ENCODE results near the gene GPR132.

GPR132 gene

GRCh38 chr14:105077649-105077995, 12.4 kb upstream of the GPR132 start:
- DNase-seq (ENCODE audit: low read depth) = no peak
- no peak overlapping the region for H3K4me3 ChIP-seq (ENCODE audit: low read depth, low read length)

GRCh38 chr14:105076805-105077648, 11.8 kb upstream of the GPR132 start:
- DNase-seq (ENCODE audit: low read depth) = no peak
- no peak overlapping the region for H3K4me3 ChIP-seq (ENCODE audit: low read depth, low read length)

GRCh38 chr14:105076296-105076804, 11.1 kb upstream of the GPR132 start:
- no peak overlapping the region for H3K4me3 ChIP-seq (ENCODE audit: low read depth, low read length)
- no peak for DNase-seq (ENCODE audit: low read depth)

GRCh38 chr14:105075379-105076295, 10.4 kb upstream of the GPR132 start:
- no peak overlapping the region for H3K4me3 ChIP-seq (ENCODE audit: low read depth, low read length)
- DNase-seq (ENCODE audit: low read depth) = no peak

GRCh38 chr14:105074601-105075053, 9.4 kb upstream of the GPR132 start:
- DNase-seq (ENCODE audit: low read depth) = no peak
- H3K4me3 ChIP-seq (ENCODE audit: low read depth, low read length) = no peak overlapping the region

- no peak for DNase-seq (ENCODE audit: low read depth)
- no peak overlapping the region for H3K4me3 ChIP-seq (ENCODE audit: low read depth, low read length)
Observed at GRCh38 chr14:105073720-105074600, 8.7 kb upstream of the GPR132 start.

GRCh38 chr14:105072892-105073719, 7.9 kb upstream of the GPR132 start:
- no peak overlapping the region for H3K4me3 ChIP-seq (ENCODE audit: low read depth, low read length)
- DNase-seq (ENCODE audit: low read depth) = no peak

- no peak overlapping the region for H3K4me3 ChIP-seq (ENCODE audit: low read depth, low read length)
- no peak for DNase-seq (ENCODE audit: low read depth)
Observed at GRCh38 chr14:105072381-105072861, 7.2 kb upstream of the GPR132 start.

- no peak for DNase-seq (ENCODE audit: low read depth)
- H3K4me3 ChIP-seq (ENCODE audit: low read depth, low read length) = no peak overlapping the region
Observed at GRCh38 chr14:105071942-105072341, 6.7 kb upstream of the GPR132 start.

GRCh38 chr14:105071326-105071725, 6.1 kb upstream of the GPR132 start:
- DNase-seq (ENCODE audit: low read depth) = no peak
- H3K4me3 ChIP-seq (ENCODE audit: low read depth, low read length) = no peak overlapping the region

GRCh38 chr14:105070760-105071137, 5.5 kb upstream of the GPR132 start:
- no peak overlapping the region for H3K4me3 ChIP-seq (ENCODE audit: low read depth, low read length)
- no peak for DNase-seq (ENCODE audit: low read depth)

- no peak overlapping the region for H3K4me3 ChIP-seq (ENCODE audit: low read depth, low read length)
- DNase-seq (ENCODE audit: low read depth) = no peak
Observed at GRCh38 chr14:105069871-105070759, 4.9 kb upstream of the GPR132 start.

GRCh38 chr14:105069522-105069870, 4.3 kb upstream of the GPR132 start:
- DNase-seq (ENCODE audit: low read depth) = no peak
- H3K4me3 ChIP-seq (ENCODE audit: low read depth, low read length) = no peak overlapping the region

GRCh38 chr14:105068818-105069217, 3.6 kb upstream of the GPR132 start:
- DNase-seq (ENCODE audit: low read depth) = no peak
- no peak overlapping the region for H3K4me3 ChIP-seq (ENCODE audit: low read depth, low read length)

GRCh38 chr14:105067969-105068301, 2.7 kb upstream of the GPR132 start:
- DNase-seq (ENCODE audit: low read depth) = no peak
- no peak overlapping the region for H3K4me3 ChIP-seq (ENCODE audit: low read depth, low read length)

GRCh38 chr14:105067140-105067968, 2.1 kb upstream of the GPR132 start:
- H3K4me3 ChIP-seq (ENCODE audit: low read depth, low read length) = no peak overlapping the region
- DNase-seq (ENCODE audit: low read depth) = no peak
